GM12873 (cell line): Measurements from ENCODE around the gene BRI3.

Experiments used
- TF ChIP-seq, protein P1 (sequence below): IDR thresholded peaks from 2 replicates; pipeline ENCODE4 v1.5.1; 2012; ENCODE audit warnings: low read depth, mild to moderate bottlenecking, moderate library complexity, low read length, control low read depth; ENCODE audit not compliant: insufficient read depth; ENCODE audit errors: missing control alignments

BRI3 gene

DNA sequence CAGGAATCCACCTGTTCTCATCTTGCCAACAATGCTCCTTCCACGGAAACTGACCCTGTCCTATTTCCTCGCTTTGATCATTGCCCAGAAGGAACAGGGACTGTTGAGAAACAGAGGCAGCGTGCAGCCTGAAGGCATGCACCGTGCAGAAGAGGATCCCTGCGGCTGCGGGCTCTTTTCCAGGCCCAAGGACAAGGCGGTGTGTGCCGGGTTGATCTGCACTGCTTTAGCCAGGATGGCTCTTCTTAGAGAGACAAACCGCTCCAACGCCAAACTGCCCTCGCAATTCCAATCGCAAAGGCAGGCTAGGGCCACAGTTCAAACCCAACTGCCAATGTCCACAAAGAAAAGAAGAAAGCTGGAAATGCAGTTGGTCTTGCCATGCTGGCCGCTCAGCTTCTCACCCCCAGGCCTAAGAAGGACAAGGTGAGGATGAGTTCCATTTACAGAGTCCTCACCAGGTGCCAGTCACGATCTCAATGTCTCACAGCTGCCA lies 26.5 kb downstream of the BRI3 start:
- TF ChIP-seq, protein P1, sequence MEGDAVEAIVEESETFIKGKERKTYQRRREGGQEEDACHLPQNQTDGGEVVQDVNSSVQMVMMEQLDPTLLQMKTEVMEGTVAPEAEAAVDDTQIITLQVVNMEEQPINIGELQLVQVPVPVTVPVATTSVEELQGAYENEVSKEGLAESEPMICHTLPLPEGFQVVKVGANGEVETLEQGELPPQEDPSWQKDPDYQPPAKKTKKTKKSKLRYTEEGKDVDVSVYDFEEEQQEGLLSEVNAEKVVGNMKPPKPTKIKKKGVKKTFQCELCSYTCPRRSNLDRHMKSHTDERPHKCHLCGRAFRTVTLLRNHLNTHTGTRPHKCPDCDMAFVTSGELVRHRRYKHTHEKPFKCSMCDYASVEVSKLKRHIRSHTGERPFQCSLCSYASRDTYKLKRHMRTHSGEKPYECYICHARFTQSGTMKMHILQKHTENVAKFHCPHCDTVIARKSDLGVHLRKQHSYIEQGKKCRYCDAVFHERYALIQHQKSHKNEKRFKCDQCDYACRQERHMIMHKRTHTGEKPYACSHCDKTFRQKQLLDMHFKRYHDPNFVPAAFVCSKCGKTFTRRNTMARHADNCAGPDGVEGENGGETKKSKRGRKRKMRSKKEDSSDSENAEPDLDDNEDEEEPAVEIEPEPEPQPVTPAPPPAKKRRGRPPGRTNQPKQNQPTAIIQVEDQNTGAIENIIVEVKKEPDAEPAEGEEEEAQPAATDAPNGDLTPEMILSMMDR: no peak

DNA sequence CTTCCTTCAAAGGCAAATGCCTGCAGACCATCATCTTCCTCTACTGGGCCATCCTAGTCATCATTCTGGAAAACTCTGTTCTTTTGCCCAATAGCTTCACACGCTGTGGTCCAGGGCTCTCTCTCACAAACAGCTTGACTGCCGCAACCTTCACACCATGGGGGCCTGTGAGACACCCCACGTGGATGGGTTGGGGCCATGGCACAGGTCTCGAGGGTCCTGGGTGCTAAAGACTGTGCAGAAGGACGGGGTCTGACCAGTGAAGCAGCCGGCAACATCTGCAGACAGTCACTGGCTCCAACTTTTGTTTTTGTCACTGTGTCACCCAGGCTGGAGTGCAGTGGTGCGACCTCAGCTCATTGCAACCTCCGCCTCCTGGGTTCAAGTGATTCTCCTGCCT lies 28.1 kb downstream of the BRI3 start:
- TF ChIP-seq, protein P1: no peak

DNA sequence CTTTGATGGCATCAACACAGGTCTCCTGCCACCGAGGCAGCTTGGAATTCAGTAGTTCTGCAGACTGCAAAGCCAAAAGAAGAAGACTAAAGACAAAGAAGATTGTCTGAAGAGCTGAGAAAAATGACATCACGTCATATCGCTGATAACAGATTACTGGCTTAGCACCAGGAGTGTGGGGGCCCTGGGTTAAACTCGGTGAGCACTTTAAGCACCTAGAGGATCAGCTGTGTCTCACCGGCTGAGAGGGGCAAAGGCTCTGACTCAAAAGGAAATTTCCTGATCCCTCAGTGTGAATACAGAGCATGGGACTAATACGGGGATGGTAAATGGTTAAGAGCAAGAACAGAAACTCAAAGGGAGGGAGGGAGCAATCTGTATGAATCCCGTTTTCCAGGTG lies 30.7 kb downstream of the BRI3 start:
- TF ChIP-seq, protein P1: no peak

DNA sequence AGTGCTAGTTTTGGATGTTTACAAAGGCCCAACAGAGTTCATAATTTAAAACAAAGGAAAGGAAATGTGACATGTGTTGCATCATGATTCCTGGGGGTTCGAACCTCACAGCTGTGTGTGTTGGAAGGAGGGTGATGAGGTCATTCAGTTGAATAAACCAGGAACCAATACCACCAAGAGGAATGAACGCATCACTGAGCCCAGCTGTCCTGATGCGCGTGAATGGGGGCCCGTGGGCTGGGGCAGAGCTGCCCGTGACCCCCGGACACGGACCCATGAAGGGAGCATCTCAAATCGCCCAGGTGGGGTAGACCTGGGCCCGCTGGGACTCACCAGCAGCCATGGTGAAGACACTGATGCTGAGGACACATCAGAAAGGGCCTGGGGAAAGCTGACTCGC lies 33.0 kb downstream of the BRI3 start:
- TF ChIP-seq, protein P1: no peak

DNA sequence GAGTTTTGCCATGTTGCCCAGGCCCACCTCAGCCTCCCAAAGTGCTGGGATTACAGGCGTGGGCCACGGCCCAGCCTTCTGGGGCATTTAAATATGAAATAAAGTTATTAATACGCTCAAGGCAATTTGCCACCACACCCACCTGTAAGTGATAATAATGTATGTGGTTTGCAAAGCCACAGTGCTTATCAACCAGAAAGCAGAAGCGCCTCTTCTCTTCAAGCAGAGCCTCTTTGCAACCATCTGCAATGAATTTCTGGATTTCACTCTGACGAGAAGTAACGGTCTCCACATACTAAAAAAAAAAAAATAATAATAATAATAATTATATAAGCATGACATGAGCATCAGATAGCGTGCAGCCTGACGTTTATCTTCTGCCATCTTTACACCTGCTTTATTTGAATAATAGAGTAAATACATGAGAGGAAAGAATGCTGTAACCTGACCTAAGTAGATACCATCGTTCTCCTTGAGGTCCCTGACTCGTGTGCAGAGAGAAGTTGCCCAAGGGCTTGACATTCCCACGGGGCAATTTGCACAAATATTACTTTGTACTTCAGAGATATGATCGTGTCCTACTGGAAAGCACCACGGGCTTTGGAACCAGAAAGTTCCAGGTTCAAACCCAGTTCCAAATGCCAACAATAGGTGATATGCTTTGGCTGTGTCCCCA lies 34.0 kb downstream of the BRI3 start:
- TF ChIP-seq, protein P1: no peak

DNA sequence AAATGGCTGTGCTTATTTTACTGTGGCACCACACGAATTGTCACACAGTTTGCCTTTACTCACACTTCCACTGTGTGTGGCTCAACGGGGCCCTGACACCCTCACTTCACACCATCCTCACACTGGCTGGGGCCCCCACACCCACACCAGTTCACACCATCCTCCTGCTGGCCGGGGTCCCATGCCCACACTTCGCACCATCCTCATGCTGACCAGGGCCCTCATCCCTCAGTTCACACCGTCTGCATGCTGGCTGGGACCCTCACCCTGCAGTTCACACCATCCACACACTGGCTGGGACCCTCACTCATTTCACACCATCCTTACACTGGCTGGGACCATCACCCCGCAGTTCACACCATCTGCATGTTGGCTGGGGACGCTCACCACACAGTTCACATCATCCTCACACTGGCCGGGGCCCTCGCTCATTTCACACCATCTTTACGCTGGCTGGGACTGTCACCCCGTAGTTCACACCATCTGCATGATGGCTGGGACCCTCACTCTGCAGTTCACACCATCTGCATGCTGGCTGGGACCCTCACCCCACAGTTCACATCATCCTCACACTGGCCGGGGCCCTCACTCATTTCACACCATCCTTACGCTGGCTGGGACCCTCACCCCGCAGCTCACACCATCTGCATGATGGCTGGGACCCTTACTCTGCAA lies 36.0 kb downstream of the BRI3 start:
- TF ChIP-seq, protein P1: no peak

DNA sequence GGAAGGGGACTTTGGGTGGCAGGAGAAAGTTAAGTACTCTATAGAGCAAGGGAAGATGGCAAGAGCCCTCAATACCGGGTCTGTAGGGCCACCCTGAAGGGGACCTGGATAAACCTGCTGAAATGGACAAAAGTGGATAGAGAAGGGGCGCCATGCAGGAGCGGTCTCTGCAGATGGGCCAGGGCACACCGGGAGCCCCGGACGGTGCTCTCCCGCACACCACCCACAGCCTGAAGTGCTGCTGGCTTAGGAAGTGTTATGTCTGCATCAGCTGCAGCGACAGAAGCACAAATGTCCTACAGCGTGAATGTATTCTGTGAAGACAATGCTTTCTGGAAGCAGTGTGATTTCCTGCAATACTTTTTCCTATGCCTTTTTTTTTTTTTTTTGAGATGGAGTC lies 37.7 kb downstream of the BRI3 start:
- TF ChIP-seq, protein P1: no peak
